K562 (cell line): ENCODE measurements around the gene SLC3A2. TPM values are rescaled to one million over a fixed set of nuclear protein-coding genes. Genes with fewer than 3 reads are reported as not detected.

Source experiments
- ATAC-seq: fragments of 200-7000 bp; cut with Tn5 transposase; 3 replicates; pipeline ENCODE4 v1.9.1; 2020; ENCODE audit warnings: moderate library complexity
- BruUV-seq: library from RNA; stranded (reverse); fragments of 400-500 nt; replicated peaks from 2 replicates; lab custom pipeline; 2021; lab: Mats Ljungman, UMichigan
- CTCF ChIA-PET: fragments of 300-600 bp; formaldehyde crosslinking; extraction: SDS; loops from one replicate; lab custom pipeline; 2021; ENCODE audit warnings: low intra/inter-chr PET ratio; lab: Yijun Ruan, JAX
- POLR2A ChIA-PET: fragments of 300-600, 350-650 bp; sonication (Branson Sonifier 250); formaldehyde crosslinking; extraction: SDS; loops from one replicate; lab custom pipeline; 2021; ENCODE audit warnings: antibody characterized with exemption, inconsistent platforms; lab: Yijun Ruan, JAX
- DNase-seq, 4 experiments: peaks; one replicate each; pipeline versions ENCODE4 v3.0.0 to v3.0.0-alpha.2; 2011 to 2018; ENCODE audit warnings: low spot score in 3 of 4, mixed read lengths in 3 of 4; ENCODE audit errors: extremely low read depth in 1 of 4
- FAIRE-seq: peaks from 2 replicates; lab custom pipeline; 2011; peaks lifted over from hg19 to GRCh38; lab: Jason Lieb, UNC
- H2AFZ ChIP-seq: 2 replicates; pipeline ENCODE4 v1.6.0; 2011; ENCODE audit warnings: low read depth, low read length, control low read depth, inconsistent platforms
- H3K27ac ChIP-seq: fragments of 200-600 bp; 3 replicates; pipeline ENCODE4 v1.8.0; 2011; ENCODE audit warnings: low read depth, mild to moderate bottlenecking, control low read depth, inconsistent platforms, low read length, moderate library complexity, mixed read lengths; ENCODE audit errors: extremely low read depth
- H3K27me3 ChIP-seq, 2 experiments: fragments of 300-600 bp in 1 of 2; 2 replicates in 1 of 2; 3 replicates in 1 of 2; pipeline versions ENCODE4 v1.6.0 to v1.8.0; 2011; ENCODE audit warnings: inconsistent platforms in 2 of 2, low read length in 2 of 2, mild to moderate bottlenecking in 1 of 2, mixed read lengths in 1 of 2, moderate library complexity in 1 of 2; ENCODE audit not compliant: control insufficient read depth in 2 of 2, insufficient read depth in 2 of 2
- H3K36me3 ChIP-seq: fragments of 300-600 bp; 3 replicates; pipeline ENCODE4 v1.8.0; 2011; ENCODE audit warnings: mild to moderate bottlenecking, low read length, inconsistent platforms; ENCODE audit not compliant: control insufficient read depth, insufficient read depth
- H3K4me1 ChIP-seq, 2 experiments: fragments of 200-600 bp in 1 of 2; replicated peaks in 1 of 2; 2 replicates in 1 of 2; 3 replicates in 1 of 2; pipeline versions ENCODE4 v1.5.1 to v1.8.0; 2011; ENCODE audit warnings: inconsistent platforms in 2 of 2, low read length in 2 of 2, mild to moderate bottlenecking in 1 of 2, mixed read lengths in 1 of 2, moderate library complexity in 1 of 2; ENCODE audit not compliant: control insufficient read depth in 2 of 2, insufficient read depth in 2 of 2
- H3K4me2 ChIP-seq: 2 replicates; pipeline ENCODE4 v1.6.1; 2011; ENCODE audit warnings: low read length, control low read depth, inconsistent platforms, mixed read lengths; ENCODE audit not compliant: insufficient read depth
- H3K4me3 ChIP-seq: fragments of 200-600 bp; sonication (generic), shearing (Covaris generic); 2 replicates; pipeline ENCODE4 v1.5.1; 2016; ENCODE audit warnings: control low read depth, inconsistent platforms
- H3K79me2 ChIP-seq: fragments of 200-600 bp; 3 replicates; pipeline ENCODE4 v1.8.0; 2011; ENCODE audit warnings: low read length, inconsistent platforms; ENCODE audit not compliant: control insufficient read depth, insufficient read depth
- H3K9ac ChIP-seq, 2 experiments: 2 replicates each; pipeline versions ENCODE4 v1.6.0 to v1.6.1; 2011; ENCODE audit warnings: low read depth in 2 of 2, low read length in 2 of 2, control low read depth in 1 of 2, inconsistent platforms in 1 of 2, mild to moderate bottlenecking in 1 of 2, mixed read lengths in 1 of 2; ENCODE audit not compliant: insufficient read depth in 1 of 2
- H3K9me1 ChIP-seq: one replicate; pipeline ENCODE4 v1.6.0; 2011; ENCODE audit warnings: inconsistent platforms, mild to moderate bottlenecking, low read length, moderate library complexity; ENCODE audit not compliant: control insufficient read depth, insufficient read depth
- H3K9me3 ChIP-seq: replicated peaks from 2 replicates; pipeline ENCODE4 v1.5.1; 2011; ENCODE audit warnings: low read depth, low read length, inconsistent platforms; ENCODE audit not compliant: control insufficient read depth, insufficient read depth
- H4K20me1 ChIP-seq: replicated peaks from 2 replicates; pipeline ENCODE4 v1.6.1; 2011; ENCODE audit warnings: low read length, inconsistent platforms, mixed read lengths; ENCODE audit not compliant: control insufficient read depth, insufficient read depth
- GABPA ChIP-seq: fragments of 200-800 bp; sonication (Bioruptor generic); conservative IDR thresholded peaks from 2 replicates; pipeline ENCODE4 v1.6.1; 2016; ENCODE audit warnings: low read depth, missing genetic modification characterization, missing compliant biosample characterization
- HMG20A ChIP-seq: fragments of 450-650 bp; formaldehyde crosslinking; conservative IDR thresholded peaks from 2 replicates; pipeline ENCODE4 v1.4.0; 2020; ENCODE audit warnings: mild to moderate bottlenecking, mixed read lengths
- IFI16 ChIP-seq: fragments of 250-450 bp; sonication (Bioruptor Pico); IDR thresholded peaks from 2 replicates; pipeline ENCODE4 v2.1.2; 2022; ENCODE audit warnings: mild to moderate bottlenecking, inconsistent platforms
- MAFF ChIP-seq: IDR thresholded peaks from 2 replicates; pipeline ENCODE4 v1.6.1; 2012; ENCODE audit warnings: low read length, improper control_type of control experiment
- NBN ChIP-seq: fragments of 450-650 bp; IDR thresholded peaks from 2 replicates; pipeline ENCODE4 v1.6.1; 2016; ENCODE audit warnings: low read depth, mild to moderate bottlenecking
- POLR2B ChIP-seq: fragments of 450-650 bp; IDR thresholded peaks from 2 replicates; pipeline ENCODE4 v1.6.1; 2018; ENCODE audit warnings: low read depth; ENCODE audit not compliant: partially characterized antibody
- SIN3A ChIP-seq, 2 experiments: fragments of 150-350 bp in 1 of 2; IDR thresholded peaks; 2 replicates each; pipeline ENCODE4 v1.6.1; 2011 to 2016; ENCODE audit warnings: borderline replicate concordance in 2 of 2, low read depth in 2 of 2, low read length in 2 of 2, mild to moderate bottlenecking in 2 of 2, moderate library complexity in 2 of 2; ENCODE audit not compliant: control insufficient read depth in 1 of 2
- SIRT6 ChIP-seq: IDR thresholded peaks from one replicate; pipeline ENCODE4 v1.6.1; 2012; ENCODE audit warnings: low read depth, mild to moderate bottlenecking, control low read depth, inconsistent platforms, low read length, moderate library complexity
- TBL1XR1 ChIP-seq, 2 experiments: IDR thresholded peaks; 2 replicates each; pipeline ENCODE4 v1.6.1; 2012; ENCODE audit warnings: improper control_type of control experiment in 2 of 2, low read length in 2 of 2, mild to moderate bottlenecking in 1 of 2
- TEAD4 ChIP-seq, 2 experiments: sonication (generic) in 1 of 2; formaldehyde crosslinking in 1 of 2; IDR thresholded peaks; 2 replicates each; pipeline versions ENCODE4 v1.6.1 to v1.8.0; 2012 to 2022; ENCODE audit warnings: borderline replicate concordance in 1 of 2, inconsistent platforms in 1 of 2, low read length in 1 of 2, mild to moderate bottlenecking in 1 of 2, missing genetic modification reagents in 1 of 2
- ZBTB33 ChIP-seq: sonication (generic); formaldehyde crosslinking; IDR thresholded peaks from 2 replicates; pipeline ENCODE4 v1.8.1; 2023; ENCODE audit warnings: mild to moderate bottlenecking, missing genetic modification reagents
- ZKSCAN1 ChIP-seq: fragments of 150-350 bp; IDR thresholded peaks from 2 replicates; pipeline ENCODE4 v1.6.1; 2016; ENCODE audit warnings: low read depth, low read length
- ZNF12 ChIP-seq: sonication (generic); formaldehyde crosslinking; IDR thresholded peaks from 2 replicates; pipeline ENCODE4 v1.4.0; 2020; ENCODE audit warnings: mild to moderate bottlenecking, missing genetic modification reagents
- ZNF23 ChIP-seq: fragments of 250-450 bp; sonication (Bioruptor Pico); IDR thresholded peaks from 2 replicates; pipeline ENCODE4 v1.4.0; 2020; ENCODE audit warnings: mild to moderate bottlenecking
- WGBS: fragments of 100-300 bp; shearing (Covaris generic); methylation state at CpG from one replicate; pipeline ENCODE4 v1.1.6; 2016; ENCODE audit warnings: low coverage, mixed read lengths; ENCODE audit not compliant: insufficient coverage; ENCODE audit errors: missing lambda C conversion rate; 5-methylcytosine and 5-hydroxymethylcytosine counted together
- in situ Hi-C: fragments of 300-500 bp; cut with MboI; formaldehyde crosslinking; loops from 4 replicates; pipeline ENCODE4 v1.15.0; 2018; ENCODE audit warnings: inconsistent platforms, mixed read lengths
- intact Hi-C: fragments of 100-400 bp; cut with micrococcal nuclease; formaldehyde crosslinking; loops from 2 replicates; pipeline ENCODE4 v1.14.2; 2022
- polyA plus RNA-seq, 8 experiments: library from polyadenylated mRNA; depleted of rRNA in 4 of 8; stranded (reverse) in 5 of 8; unstranded in 3 of 8; fragments of >200 nt; fragmentation: Nextera tagmentation in 2 of 8; fragmentation: Illumina TruSeq in 1 of 8; extraction: Ambion mirVana in 2 of 8; extraction: Trizol in 1 of 8; gene quantifications; 2 replicates each; pipeline versions ENCODE4 v1.2.1 to v1.2.3, GENCODE V29; 2011 to 2014; ENCODE audit warnings: inconsistent platforms in 1 of 8, missing spikeins in 1 of 8
- total RNA-seq, 7 experiments: library from RNA; depleted of rRNA in 6 of 7; stranded (reverse); fragments of >200 nt in 6 of 7; fragmentation: Illumina TruSeq in 2 of 7; extraction: Trizol in 2 of 7; gene quantifications; 2 replicates each; pipeline versions ENCODE4 v1.2.1 to v1.2.3, GENCODE V29; 2011 to 2021; ENCODE audit warnings: low replicate concordance in 1 of 7

Gene SLC3A2
- total and polyA plus RNA-seq, 9 of the 15 experiments (the other 6 are each of a cell fraction or from before 2014, with no cell fraction given) = 20.0 to 296 (median 214) TPM

DNA sequence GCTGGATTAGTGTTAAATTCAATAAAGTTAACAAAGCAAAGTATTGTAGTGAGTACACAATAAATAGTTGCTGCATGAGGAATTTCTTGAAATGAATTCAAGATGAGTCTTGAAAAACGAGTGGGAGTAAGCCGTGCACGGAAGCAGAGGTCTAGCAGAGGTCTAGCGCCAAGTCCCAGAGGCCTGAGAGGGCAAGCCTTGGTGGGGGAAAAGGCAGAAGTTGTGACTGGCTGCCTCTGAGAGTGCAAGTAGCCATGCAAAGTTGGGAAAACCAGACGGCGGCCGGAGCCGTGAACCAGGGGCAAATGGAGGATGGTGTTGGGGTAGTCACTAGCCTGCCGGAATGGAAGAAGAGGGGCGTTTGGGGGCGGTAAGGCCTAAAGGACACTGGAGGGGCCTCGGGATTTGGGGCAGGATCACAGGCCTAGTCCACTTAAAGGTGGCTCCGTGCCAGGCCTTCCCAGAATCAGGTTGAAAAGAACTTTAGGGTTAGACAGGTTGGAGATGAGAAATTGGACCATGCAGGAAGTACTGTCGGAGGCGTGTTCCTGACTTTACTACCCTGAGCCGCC is 379 bp upstream of the SLC3A2 start (continued):
- TF ChIP-seq ZBTB33 (CRISPR knock-in tag) (0 out of 2 replicates have a peak, but pooled peaks have one; percentile 3), TEAD4 (IDR thresholded peaks at IDR 0.05; ENCODE audit: low read length) (peak; percentile 6; the same call in 1 of the 2 replicates), TEAD4 (CRISPR knock-in tag; IDR thresholded peaks at IDR 0.05; ENCODE audit: borderline replicate concordance) (no peak)
- TF ChIP-seq, all 486 proteins: peak for 27

DNA sequence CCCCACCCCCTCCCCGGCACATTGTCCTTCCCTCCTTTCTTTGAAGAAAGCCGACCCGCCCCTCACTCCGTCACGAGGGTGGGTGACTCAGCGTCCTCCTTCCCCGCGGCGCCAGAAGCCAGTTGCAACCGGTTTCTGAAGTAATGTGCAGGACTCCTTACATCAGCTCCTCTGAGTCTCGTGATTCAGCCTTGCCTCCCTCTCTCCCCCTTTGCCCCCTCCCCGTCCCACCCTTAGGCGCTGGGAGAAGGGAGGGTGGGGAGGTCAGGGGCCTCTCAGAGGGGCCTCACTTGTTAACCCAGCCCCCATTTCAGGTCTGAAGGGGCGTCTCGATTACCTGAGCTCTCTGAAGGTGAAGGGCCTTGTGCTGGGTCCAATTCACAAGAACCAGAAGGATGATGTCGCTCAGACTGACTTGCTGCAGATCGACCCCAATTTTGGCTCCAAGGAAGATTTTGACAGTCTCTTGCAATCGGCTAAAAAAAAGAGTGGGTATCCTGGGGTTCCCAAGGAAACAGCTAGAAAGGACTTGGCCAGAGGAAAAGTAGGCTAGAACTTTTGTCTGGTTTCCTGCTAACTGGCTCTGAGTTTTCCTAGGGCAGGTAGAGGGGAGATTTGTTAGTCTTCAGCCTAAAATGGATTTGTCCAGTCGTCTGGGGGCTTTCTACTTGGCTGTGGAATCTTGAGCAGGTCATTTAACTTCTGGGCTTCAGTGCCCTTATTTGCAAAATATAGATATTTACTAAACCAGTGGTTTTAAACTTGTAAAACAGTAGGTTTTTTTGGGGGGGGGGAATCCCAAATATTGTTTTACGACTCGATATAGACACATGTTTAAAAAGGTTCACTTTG is 1.1 kb downstream of the SLC3A2 start:
- intact Hi-C loops = loop anchor here (1.0 to 10.0 kb wide), 5 partner anchors 19 to 287 kb away; partner anchors contain the start of genes TMEM179B and TUT1
- Histone ChIP-seq H2AFZ (no peak overlapping the region), H3K27ac (peak overlapping the region; percentile 95), H4K20me1 (peaks cover 48% of the 10 kb centered on the region), H3K9me3 (no peaks in the 10 kb centered on the region), H3K4me3 (peak overlapping the region; percentile 56), H3K36me3 (peaks cover 85% of the 10 kb centered on the region), H3K79me2 (peaks cover 96% of the 10 kb centered on the region), H3K9ac (peak overlapping the region; percentile 100), H3K4me2 (peak overlapping the region; percentile 100), H3K9me1 (peaks cover 2% of the 10 kb centered on the region), H3K4me1 (peaks cover 52 to 63% of the 10 kb centered on the region in 2 experiments), H3K27me3 (no peaks in the 10 kb centered on the region)
- CTCF ChIA-PET = interaction anchor here (1.8 kb wide), 1 partner anchor 94 kb away, joined by 6 read pairs; the partner anchor contains the start of gene TMEM179B
- TSS peak; percentile 44 for BruUV-seq
- POLR2A ChIA-PET = interaction anchor here (0.6 to 13.1 kb wide), 29 partner anchors 9 to 921 kb away, joined by 3 to 180 read pairs (median 5); partner anchors contain the start of genes C11orf98, CSKMT, EEF1G and HNRNPUL2
- 0% methylated on average over 12 of the region's 21 CpGs for WGBS
- ATAC-seq (peak; percentile 71), DNase-seq (peak; percentile 82 to 98 (median 90)), FAIRE-seq (peak; percentile 91)
- in situ Hi-C loops = no loop called here
- TF ChIP-seq GABPA (peak; percentile 9; the same call in 1 of the 2 replicates), ZNF12 (no peak), MAFF (peak; percentile 56), HMG20A (CRISPR knock-in tag) (no peak), POLR2B (peak; percentile 39), ZNF23 (CRISPR knock-in tag) (no peak), SIRT6 (no peak), NBN (no peak), ZKSCAN1 (no peak), TBL1XR1 (IDR thresholded peaks at IDR 0.05; ENCODE audit: low read length in 2 of 2) (peak in 1 of 2 experiments; percentile 53; a peak in 2 of 4 replicates), IFI16 (CRISPR knock-in tag) (no peak), SIN3A (IDR thresholded peaks at IDR 0.05; ENCODE audit: borderline replicate concordance in 2 of 2, control insufficient read depth in 1 of 2, low read depth in 2 of 2, low read length in 2 of 2) (0 out of 4 replicates have a peak, but pooled peaks of 1 of the 2 experiments have one; percentile 13)
